ENCODE data around the gene MREG.

DNA sequence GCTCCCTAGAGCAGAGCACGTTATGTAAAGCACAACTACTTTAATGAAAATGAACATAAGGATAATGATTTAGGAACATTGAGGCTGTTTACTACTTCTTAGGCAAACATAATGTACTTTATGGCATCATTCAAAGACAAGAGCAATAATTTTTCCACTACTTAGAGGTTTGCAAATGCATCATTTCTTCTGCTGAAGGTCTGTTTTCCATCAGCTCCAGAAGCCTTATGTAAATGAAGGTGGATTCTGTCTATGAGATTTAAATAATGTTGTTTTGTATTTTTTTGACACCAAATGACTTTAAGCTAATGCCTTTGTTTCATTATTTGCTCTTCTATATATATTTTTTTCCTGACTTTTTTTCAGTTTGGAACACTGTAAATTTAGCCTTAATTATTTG lies 28.1 kb downstream of the MREG start:
- TF ChIP-seq, protein P1, sequence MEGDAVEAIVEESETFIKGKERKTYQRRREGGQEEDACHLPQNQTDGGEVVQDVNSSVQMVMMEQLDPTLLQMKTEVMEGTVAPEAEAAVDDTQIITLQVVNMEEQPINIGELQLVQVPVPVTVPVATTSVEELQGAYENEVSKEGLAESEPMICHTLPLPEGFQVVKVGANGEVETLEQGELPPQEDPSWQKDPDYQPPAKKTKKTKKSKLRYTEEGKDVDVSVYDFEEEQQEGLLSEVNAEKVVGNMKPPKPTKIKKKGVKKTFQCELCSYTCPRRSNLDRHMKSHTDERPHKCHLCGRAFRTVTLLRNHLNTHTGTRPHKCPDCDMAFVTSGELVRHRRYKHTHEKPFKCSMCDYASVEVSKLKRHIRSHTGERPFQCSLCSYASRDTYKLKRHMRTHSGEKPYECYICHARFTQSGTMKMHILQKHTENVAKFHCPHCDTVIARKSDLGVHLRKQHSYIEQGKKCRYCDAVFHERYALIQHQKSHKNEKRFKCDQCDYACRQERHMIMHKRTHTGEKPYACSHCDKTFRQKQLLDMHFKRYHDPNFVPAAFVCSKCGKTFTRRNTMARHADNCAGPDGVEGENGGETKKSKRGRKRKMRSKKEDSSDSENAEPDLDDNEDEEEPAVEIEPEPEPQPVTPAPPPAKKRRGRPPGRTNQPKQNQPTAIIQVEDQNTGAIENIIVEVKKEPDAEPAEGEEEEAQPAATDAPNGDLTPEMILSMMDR (IDR thresholded peaks at IDR 0.05; ENCODE audit: low read depth, low read length, missing input control) = no peak
- TF ChIP-seq, protein P2, sequence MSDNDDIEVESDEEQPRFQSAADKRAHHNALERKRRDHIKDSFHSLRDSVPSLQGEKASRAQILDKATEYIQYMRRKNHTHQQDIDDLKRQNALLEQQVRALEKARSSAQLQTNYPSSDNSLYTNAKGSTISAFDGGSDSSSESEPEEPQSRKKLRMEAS (IDR thresholded peaks at IDR 0.05) = no peak
- TF ChIP-seq RAD21 (IDR thresholded peaks at IDR 0.05) (no peak), JUND (IDR thresholded peaks at IDR 0.05) (no peak), SP1 (IDR thresholded peaks at IDR 0.05) (no peak), YY1 (IDR thresholded peaks at IDR 0.05) (no peak), TAF1 (conservative IDR thresholded peaks at IDR 0.05) (no peak), RXRA (IDR thresholded peaks at IDR 0.05) (no peak), FOXA1 (IDR thresholded peaks at IDR 0.05) (no peak), NR2F2 (IDR thresholded peaks at IDR 0.05) (no peak)
- TF ChIP-seq, protein P3, sequence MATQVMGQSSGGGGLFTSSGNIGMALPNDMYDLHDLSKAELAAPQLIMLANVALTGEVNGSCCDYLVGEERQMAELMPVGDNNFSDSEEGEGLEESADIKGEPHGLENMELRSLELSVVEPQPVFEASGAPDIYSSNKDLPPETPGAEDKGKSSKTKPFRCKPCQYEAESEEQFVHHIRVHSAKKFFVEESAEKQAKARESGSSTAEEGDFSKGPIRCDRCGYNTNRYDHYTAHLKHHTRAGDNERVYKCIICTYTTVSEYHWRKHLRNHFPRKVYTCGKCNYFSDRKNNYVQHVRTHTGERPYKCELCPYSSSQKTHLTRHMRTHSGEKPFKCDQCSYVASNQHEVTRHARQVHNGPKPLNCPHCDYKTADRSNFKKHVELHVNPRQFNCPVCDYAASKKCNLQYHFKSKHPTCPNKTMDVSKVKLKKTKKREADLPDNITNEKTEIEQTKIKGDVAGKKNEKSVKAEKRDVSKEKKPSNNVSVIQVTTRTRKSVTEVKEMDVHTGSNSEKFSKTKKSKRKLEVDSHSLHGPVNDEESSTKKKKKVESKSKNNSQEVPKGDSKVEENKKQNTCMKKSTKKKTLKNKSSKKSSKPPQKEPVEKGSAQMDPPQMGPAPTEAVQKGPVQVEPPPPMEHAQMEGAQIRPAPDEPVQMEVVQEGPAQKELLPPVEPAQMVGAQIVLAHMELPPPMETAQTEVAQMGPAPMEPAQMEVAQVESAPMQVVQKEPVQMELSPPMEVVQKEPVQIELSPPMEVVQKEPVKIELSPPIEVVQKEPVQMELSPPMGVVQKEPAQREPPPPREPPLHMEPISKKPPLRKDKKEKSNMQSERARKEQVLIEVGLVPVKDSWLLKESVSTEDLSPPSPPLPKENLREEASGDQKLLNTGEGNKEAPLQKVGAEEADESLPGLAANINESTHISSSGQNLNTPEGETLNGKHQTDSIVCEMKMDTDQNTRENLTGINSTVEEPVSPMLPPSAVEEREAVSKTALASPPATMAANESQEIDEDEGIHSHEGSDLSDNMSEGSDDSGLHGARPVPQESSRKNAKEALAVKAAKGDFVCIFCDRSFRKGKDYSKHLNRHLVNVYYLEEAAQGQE (IDR thresholded peaks at IDR 0.05) = no peak
- TF ChIP-seq, protein P4, sequence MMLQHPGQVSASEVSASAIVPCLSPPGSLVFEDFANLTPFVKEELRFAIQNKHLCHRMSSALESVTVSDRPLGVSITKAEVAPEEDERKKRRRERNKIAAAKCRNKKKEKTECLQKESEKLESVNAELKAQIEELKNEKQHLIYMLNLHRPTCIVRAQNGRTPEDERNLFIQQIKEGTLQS (IDR thresholded peaks at IDR 0.05) = no peak

Measured in liver (tissue), 3 donors.